Body of pancreas (tissue), 4 donors: ENCODE results near the gene RIPOR1. TPM values are rescaled to one million over a fixed set of nuclear protein-coding genes. Genes with fewer than 3 reads are reported as not detected.
"Not testable (repeated sequence)": the region's sequence is repeated elsewhere in the genome, so short reads cannot be mapped to it uniquely, and the experiment has no call there.

Experiments used
- ATAC-seq: fragments of 150-250 bp; one replicate; pipeline ENCODE4 v1.9.1; 2016
- DNase-seq, 4 donors: peaks; one replicate each; pipeline ENCODE4 v3.0.0-alpha.2; 2019
- H3K27ac ChIP-seq, 4 donors: fragments of 200-600 bp; sonication (generic); 1 replicate in 3 of 4; 2 replicates in 1 of 4; pipeline versions ENCODE4 v1.5.1 to v1.6.1; 2016 to 2019; ENCODE audit warnings: mild to moderate bottlenecking in 1 of 4, mixed read lengths in 1 of 4, moderate library complexity in 1 of 4
- H3K27me3 ChIP-seq, 2 donors: fragments of 200-600 bp; sonication (generic); one replicate each; pipeline ENCODE4 v1.6.0; 2016; ENCODE audit warnings: mild to moderate bottlenecking in 1 of 2
- H3K36me3 ChIP-seq, 2 donors: fragments of 200-600 bp; sonication (generic); replicated peaks in 1 of 2; 2 replicates each; pipeline ENCODE4 v1.5.1; 2016; ENCODE audit warnings: low read depth in 2 of 2; ENCODE audit not compliant: insufficient read depth in 1 of 2
- H3K4me1 ChIP-seq: fragments of 200-600 bp; sonication (generic); one replicate; pipeline ENCODE4 v1.6.0; 2016
- H3K4me3 ChIP-seq, 2 donors: fragments of 200-600 bp; sonication (generic); 1 replicate in 1 of 2; 2 replicates in 1 of 2; pipeline ENCODE4 v1.5.1; 2016 to 2019
- H3K9me3 ChIP-seq, 3 donors: fragments of 200-600 bp; sonication (generic); 1 replicate in 2 of 3; 2 replicates in 1 of 3; pipeline ENCODE4 v1.5.1; 2016
- POLR2A ChIP-seq, 3 donors: fragments of 450-650 bp; IDR thresholded peaks; one replicate each; pipeline ENCODE4 v1.6.1; 2016; ENCODE audit warnings: antibody characterized with exemption in 3 of 3, mild to moderate bottlenecking in 2 of 3
- WGBS, 2 donors: methylation state at CpG; one replicate each; pipeline ENCODE4 v1.1.5; 2017; 5-methylcytosine and 5-hydroxymethylcytosine counted together
- intact Hi-C: fragments of 100-400 bp; cut with DNase I; formaldehyde crosslinking; loops from one replicate; pipeline ENCODE4 v1.15.1; 2023
- total RNA-seq, 2 donors: library from RNA; depleted of rRNA; stranded (reverse); fragments of >200 nt; gene quantifications; one replicate each; pipeline ENCODE4 v1.1.0, GENCODE V29; 2016
- TF ChIP-seq, protein P1 (sequence below), 7 experiments: fragments of 450-650 bp in 4 of 7; fragments of 200-600 bp in 3 of 7; sonication (generic) in 3 of 7; IDR thresholded peaks; one replicate each; pipeline ENCODE4 v1.5.1; 2016 to 2019; ENCODE audit warnings: antibody characterized with exemption in 7 of 7

The RIPOR1 gene
- total RNA-seq, 2 donors from 2014 or later = 37.9 to 62.6 TPM

DNA sequence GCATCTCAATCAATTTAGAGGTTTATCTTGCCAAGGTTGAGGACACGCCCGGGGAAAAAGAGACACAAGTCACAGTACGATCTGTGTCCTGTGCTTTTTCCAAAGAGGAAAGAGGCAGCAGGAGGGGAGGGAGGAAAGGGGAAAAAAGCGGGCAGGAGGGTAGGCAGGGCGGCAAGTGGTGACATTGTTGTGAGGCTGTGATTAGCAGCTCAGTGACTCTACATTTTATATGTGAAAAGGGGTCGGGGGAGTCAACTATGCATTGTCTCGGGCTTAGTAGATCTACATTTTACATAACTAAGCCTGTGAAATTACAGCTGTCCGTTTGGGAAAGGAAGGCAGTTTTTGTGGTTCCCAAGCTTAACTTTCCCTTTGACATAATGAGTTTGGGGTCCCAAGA, 22.2 kb upstream of the RIPOR1 start:
- Histone ChIP-seq H3K4me3 (no peak overlapping the region), H3K27me3 (no peaks in the 10 kb centered on the region), H3K4me1 (no peaks in the 10 kb centered on the region), H3K27ac (no peak overlapping the region), H3K9me3 (no peaks in the 10 kb centered on the region), H3K36me3 (no peaks in the 10 kb centered on the region)
- TF ChIP-seq, protein P1, sequence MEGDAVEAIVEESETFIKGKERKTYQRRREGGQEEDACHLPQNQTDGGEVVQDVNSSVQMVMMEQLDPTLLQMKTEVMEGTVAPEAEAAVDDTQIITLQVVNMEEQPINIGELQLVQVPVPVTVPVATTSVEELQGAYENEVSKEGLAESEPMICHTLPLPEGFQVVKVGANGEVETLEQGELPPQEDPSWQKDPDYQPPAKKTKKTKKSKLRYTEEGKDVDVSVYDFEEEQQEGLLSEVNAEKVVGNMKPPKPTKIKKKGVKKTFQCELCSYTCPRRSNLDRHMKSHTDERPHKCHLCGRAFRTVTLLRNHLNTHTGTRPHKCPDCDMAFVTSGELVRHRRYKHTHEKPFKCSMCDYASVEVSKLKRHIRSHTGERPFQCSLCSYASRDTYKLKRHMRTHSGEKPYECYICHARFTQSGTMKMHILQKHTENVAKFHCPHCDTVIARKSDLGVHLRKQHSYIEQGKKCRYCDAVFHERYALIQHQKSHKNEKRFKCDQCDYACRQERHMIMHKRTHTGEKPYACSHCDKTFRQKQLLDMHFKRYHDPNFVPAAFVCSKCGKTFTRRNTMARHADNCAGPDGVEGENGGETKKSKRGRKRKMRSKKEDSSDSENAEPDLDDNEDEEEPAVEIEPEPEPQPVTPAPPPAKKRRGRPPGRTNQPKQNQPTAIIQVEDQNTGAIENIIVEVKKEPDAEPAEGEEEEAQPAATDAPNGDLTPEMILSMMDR (IDR thresholded peaks at IDR 0.05) = no peak
- TF ChIP-seq POLR2A (IDR thresholded peaks at IDR 0.05) = no peak
- WGBS, 2 donors = 57 to 69% methylated on average over 8 of the region's 8 CpGs
- ATAC-seq = no peak
- intact Hi-C loops = no loop called here
- DNase-seq = no peak

DNA sequence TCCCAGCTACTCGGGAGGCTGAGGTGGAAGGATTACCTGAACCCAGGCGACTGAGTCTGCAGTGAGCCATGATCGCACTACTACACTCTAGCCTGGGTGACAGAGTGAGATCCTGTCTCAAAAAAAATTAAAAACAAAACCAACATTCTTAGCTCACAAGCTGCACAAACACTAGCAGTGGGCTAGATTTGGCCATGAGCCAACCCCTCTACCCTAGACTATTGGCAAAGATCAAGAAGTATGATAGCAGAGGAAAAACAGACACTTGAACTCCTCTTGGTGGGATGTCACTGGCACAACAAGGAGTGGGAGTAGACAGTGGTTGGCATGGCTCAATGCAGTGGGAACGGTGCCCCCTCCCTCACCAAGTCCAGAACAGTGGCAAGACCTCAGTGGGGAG, 19.6 kb upstream of the RIPOR1 start:
- ATAC-seq = no peak
- TF ChIP-seq, protein P1 (IDR thresholded peaks at IDR 0.05) = no peak
- TF ChIP-seq POLR2A (IDR thresholded peaks at IDR 0.05) = no peak
- H3K9me3 ChIP-seq = no peaks in the 10 kb centered on the region
- DNase-seq = no peak
- no peaks in the 10 kb centered on the region for H3K27me3 ChIP-seq
- no peaks in the 10 kb centered on the region for H3K4me1 ChIP-seq
- intact Hi-C loops = no loop called here
- no peaks in the 10 kb centered on the region for H3K36me3 ChIP-seq
- 80 to 81% methylated on average over 3 to 4 of the region's 4 CpGs for WGBS, 2 donors
- no peak overlapping the region for H3K27ac ChIP-seq
- no peak overlapping the region for H3K4me3 ChIP-seq

DNA sequence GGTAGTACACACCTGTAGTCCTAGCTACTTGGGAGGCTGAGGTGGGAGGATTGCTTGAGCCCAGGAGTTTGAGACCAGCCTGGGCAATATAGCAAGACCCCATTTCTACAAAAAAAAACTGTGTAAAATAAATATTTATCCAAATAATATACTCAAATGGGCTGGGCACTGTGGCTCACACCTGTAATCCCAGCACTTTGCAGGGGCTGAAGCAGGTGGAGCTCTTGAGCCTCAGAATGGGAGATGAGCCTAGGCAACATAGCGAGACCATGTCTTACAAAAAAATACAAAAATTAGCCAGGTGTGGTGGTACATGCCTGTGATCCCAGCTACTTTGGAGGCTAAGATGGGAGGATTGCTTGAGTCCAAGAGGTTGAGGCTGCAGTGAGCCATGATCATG, 14.7 kb upstream of the RIPOR1 start:
- H3K4me3 ChIP-seq, ATAC-seq, DNase-seq, H3K27me3 ChIP-seq, H3K9me3 ChIP-seq, intact Hi-C loops, H3K36me3 ChIP-seq, H3K4me1 ChIP-seq, H3K27ac ChIP-seq: not testable (repeated sequence)
- WGBS, 2 donors = 76 to 93% methylated on average over 1 of the region's 1 CpG

DNA sequence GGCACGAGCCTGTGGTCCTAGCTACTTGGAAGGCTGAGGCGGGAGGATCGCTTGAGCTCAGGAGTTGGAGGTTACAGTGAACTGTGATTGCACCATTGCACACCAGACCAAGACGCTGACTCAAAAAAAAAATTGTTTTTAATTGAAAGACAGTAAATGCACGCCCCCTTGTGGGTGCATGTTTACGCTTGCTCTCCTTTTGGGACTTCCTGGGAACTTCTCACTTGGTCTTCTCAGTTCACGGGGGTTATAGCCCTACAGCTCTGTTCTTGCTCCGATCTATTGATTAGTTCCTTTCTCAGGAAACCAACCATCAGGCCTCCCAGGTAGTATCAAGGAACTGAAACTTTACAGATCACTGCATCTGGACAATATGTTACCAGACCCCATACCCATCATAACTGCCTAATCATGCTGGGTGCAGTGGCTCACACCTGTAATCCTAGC, 14.2 kb upstream of the RIPOR1 start:
- no peak overlapping the region for H3K4me3 ChIP-seq
- WGBS, 2 donors = 4 to 5% methylated on average over 8 of the region's 8 CpGs
- no peaks in the 10 kb centered on the region for H3K9me3 ChIP-seq
- TF ChIP-seq, protein P1 (IDR thresholded peaks at IDR 0.05) = peak; percentile 32 to 78 (median 75)
- no peak for TF ChIP-seq POLR2A (IDR thresholded peaks at IDR 0.05)
- peaks cover 6% of the 10 kb centered on the region for H3K4me1 ChIP-seq
- intact Hi-C loops = no loop called here
- ATAC-seq (peak; percentile 81), DNase-seq (peak; percentile 85 to 94 (median 90))
- no peak overlapping the region for H3K27ac ChIP-seq
- H3K36me3 ChIP-seq = no peaks in the 10 kb centered on the region
- H3K27me3 ChIP-seq = no peaks in the 10 kb centered on the region

DNA sequence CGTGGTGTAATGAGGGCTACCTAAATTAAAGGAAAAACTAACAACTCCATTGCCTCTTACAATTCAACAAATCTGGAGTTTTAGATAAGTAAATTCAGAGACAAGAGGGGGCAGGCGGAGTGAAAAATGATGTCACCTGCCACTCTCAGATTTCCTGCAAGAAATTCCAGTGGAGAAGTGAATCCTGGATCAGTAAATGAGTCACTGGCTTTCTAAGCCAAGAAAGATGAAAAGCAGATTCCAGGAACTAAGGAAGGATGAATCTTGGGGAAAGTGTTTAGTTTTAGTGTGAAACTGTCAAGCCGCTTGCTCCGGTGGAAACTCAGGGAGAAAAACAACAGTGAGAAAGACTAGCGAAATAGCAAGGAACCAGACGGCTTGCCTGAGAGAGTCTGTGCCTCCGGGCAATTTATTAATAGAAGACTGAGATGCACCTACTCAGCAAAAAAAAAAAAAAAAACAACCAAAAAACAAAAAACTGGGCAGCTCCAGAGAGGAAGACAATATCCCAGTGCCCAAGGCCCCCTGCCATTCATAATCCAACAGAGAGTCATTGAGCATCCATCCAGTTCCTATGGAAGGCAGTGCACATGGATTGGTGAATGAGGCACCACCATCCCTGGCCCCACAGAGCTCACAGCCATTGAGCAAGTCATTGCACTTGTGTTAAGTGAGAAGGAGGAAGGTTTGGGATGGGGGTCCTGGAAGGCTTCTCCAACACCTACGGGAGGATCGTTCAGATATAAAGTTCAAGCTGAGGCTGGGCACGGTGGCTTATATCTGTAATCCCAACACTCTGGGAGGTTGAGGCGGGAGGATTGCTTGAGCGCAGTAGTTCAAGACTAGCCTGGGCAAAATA, 12.1 kb upstream of the RIPOR1 start:
- 82 to 86% methylated on average over 12 of the region's 12 CpGs for WGBS, 2 donors
- H3K4me1 ChIP-seq = peaks cover 11% of the 10 kb centered on the region
- ATAC-seq (no peak), DNase-seq (no peak)
- no peaks in the 10 kb centered on the region for H3K9me3 ChIP-seq
- intact Hi-C loops = no loop called here
- TF ChIP-seq, protein P1 (IDR thresholded peaks at IDR 0.05) = no peak
- no peak for TF ChIP-seq POLR2A (IDR thresholded peaks at IDR 0.05)
- no peak overlapping the region for H3K27ac ChIP-seq
- no peak overlapping the region for H3K4me3 ChIP-seq
- H3K36me3 ChIP-seq = no peaks in the 10 kb centered on the region
- no peaks in the 10 kb centered on the region for H3K27me3 ChIP-seq
